Naive B cell (primary cell): ENCODE results near the gene PHACTR1. TPM values are rescaled to one million over a fixed set of nuclear protein-coding genes. Genes with fewer than 3 reads are reported as not detected.

ENCODE experiments used
- ATAC-seq, 2 donors: fragments of 150-1000 bp; cut with Tn5 transposase; 2 replicates each; pipeline ENCODE4 v1.10.0; 2021; ENCODE audit warnings: low read depth in 2 of 2, mild to moderate bottlenecking in 2 of 2, moderate library complexity in 2 of 2
- DNase-seq: peaks from one replicate; pipeline ENCODE4 v3.0.0; 2022
- H3K27ac Mint-ChIP-seq, 6 donors: one replicate each; pipeline ENCODE4 v1.8.0; 2020 to 2022; ENCODE audit warnings: mild to moderate bottlenecking in 6 of 6, mixed read lengths in 6 of 6, moderate library complexity in 5 of 6, inconsistent platforms in 2 of 6
- H3K27me3 Mint-ChIP-seq, 3 donors: one replicate each; pipeline ENCODE4 v1.8.0; 2021 to 2022; ENCODE audit warnings: mixed read lengths in 3 of 3, mild to moderate bottlenecking in 1 of 3
- H3K36me3 Mint-ChIP-seq, 2 donors: one replicate each; pipeline ENCODE4 v1.8.0; 2020 to 2022; ENCODE audit warnings: mixed read lengths in 2 of 2, inconsistent platforms in 1 of 2, mild to moderate bottlenecking in 1 of 2
- H3K4me1 Mint-ChIP-seq, 3 donors: one replicate each; pipeline ENCODE4 v1.8.0; 2020 to 2022; ENCODE audit warnings: mixed read lengths in 3 of 3, inconsistent platforms in 1 of 3, mild to moderate bottlenecking in 1 of 3, moderate library complexity in 1 of 3
- H3K4me3 Mint-ChIP-seq, 8 donors: one replicate each; pipeline ENCODE4 v1.8.0; 2020 to 2022; ENCODE audit warnings: mild to moderate bottlenecking in 8 of 8, mixed read lengths in 8 of 8, moderate library complexity in 8 of 8, inconsistent platforms in 2 of 8
- H3K9me3 Mint-ChIP-seq, 7 donors: one replicate each; pipeline ENCODE4 v1.8.0; 2020 to 2022; ENCODE audit warnings: mixed read lengths in 7 of 7, mild to moderate bottlenecking in 5 of 7, inconsistent platforms in 2 of 7, moderate library complexity in 1 of 7
- polyA plus RNA-seq, 6 donors: library from polyadenylated mRNA; unstranded; fragments of 300-500 nt; fragmentation: Illumina TruSeq; gene quantifications; one replicate each; pipeline ENCODE4 v1.2.3, GENCODE V29; 2021; ENCODE audit warnings: low read depth in 6 of 6

PHACTR1 gene
- polyA plus RNA-seq, 6 donors from 2014 or later: 61.4 to 110 (median 75.1) TPM

- Mint-ChIP-seq H3K27me3 (no peaks in the 10 kb centered on the region), H3K4me3 (no peak overlapping the region), H3K4me1 (peaks cover 0 to 5% (median 0%) of the 10 kb centered on the region in 3 donors), H3K9me3 (peaks cover 0 to 3% (median 0%) of the 10 kb centered on the region in 7 donors), H3K27ac (peak overlapping the region in 1 of 6 donors; percentile 37), H3K36me3 (no peaks in the 10 kb centered on the region)
- DNase-seq (no peak), ATAC-seq (no peak)
Measured at GRCh38 chr6:13089296-13089994, 372.9 kb downstream of the PHACTR1 start.

DNA sequence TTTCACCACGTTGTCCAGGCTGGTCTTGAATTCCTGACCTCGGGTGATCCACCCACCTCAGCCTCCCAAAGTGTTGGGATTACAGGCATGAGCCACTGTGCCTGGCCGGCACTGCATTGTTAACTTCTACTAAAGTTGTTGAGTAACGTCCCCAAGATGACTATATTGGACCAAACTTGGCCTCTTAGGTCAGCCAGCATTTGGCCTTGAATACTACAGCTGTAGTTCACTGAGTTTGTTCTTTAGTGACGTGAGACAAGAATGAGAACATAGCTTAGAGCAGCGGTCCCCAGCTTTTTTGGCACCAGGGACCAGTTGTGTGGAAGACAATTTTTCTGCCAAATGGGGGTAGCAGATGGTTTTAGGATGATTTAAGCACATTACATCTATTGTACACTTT, 374.6 kb downstream of the PHACTR1 start:
- H3K27me3 Mint-ChIP-seq: no peaks in the 10 kb centered on the region
- H3K36me3 Mint-ChIP-seq: no peaks in the 10 kb centered on the region
- ATAC-seq (no peak), DNase-seq (no peak)
- H3K9me3 Mint-ChIP-seq: peaks cover 0 to 2% (median 0%) of the 10 kb centered on the region in 7 donors
- H3K4me1 Mint-ChIP-seq: peaks cover 0 to 5% (median 0%) of the 10 kb centered on the region in 3 donors
- H3K4me3 Mint-ChIP-seq: no peak overlapping the region
- H3K27ac Mint-ChIP-seq: no peak overlapping the region

DNA sequence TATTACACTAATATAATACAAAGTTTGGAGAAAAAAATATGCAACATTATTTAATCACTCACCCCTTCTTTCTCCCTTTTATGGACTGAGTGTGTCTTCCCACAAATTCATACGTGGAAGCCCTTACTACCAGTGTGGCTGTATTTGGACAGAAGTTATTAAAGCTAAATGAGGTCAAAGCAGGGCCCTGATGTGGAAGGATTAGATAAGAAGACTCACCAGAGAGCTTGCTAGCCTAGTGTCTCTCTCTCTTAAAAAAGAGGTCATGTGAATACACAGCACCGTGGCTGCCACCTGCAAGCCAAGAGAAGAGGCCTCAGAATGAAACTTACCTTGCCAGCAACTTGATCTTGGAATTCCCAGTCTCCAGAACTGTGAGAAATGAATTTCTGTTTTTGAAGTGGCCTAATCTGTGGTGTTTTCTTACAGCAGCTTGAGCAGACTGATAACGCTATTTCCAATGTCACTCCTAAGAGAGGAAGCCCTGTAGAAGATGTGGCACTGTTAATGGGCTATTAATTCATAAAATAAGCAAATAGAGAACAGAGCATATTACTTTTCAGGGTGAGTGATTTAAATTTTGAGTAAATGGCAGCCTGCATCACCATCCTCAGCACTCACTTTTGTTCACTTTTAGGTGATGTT, 378.3 kb downstream of the PHACTR1 start:
- Mint-ChIP-seq H3K9me3 (no peaks in the 10 kb centered on the region), H3K27me3 (no peaks in the 10 kb centered on the region), H3K4me3 (no peak overlapping the region), H3K36me3 (no peaks in the 10 kb centered on the region), H3K27ac (no peak overlapping the region), H3K4me1 (no peaks in the 10 kb centered on the region)
- DNase-seq (no peak), ATAC-seq (no peak)

DNA sequence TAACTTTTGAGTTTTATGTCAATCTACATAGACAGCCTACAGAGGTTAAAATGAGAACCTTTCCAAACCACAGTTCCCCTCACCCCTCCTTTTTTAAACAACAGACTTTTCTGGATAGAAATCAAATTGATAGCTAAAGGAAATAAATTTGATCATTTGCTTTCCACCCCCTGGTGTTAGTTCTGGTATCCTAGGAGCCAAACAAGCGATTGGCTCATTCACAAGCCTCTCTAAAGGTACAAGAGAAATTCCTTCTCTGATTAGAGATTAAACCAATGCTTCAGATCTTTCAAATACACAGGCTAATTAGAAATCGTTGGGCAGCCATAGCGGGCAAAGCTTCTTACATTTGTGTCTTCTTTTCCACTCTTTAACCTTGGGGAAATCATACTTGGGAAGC, 379.5 kb downstream of the PHACTR1 start:
- no peak for DNase-seq
- no peak for ATAC-seq
- Mint-ChIP-seq H3K36me3 (no peaks in the 10 kb centered on the region), H3K27ac (peak overlapping the region in 1 of 6 donors; percentile 51), H3K9me3 (no peaks in the 10 kb centered on the region), H3K4me1 (no peaks in the 10 kb centered on the region), H3K27me3 (no peaks in the 10 kb centered on the region), H3K4me3 (no peak overlapping the region)

- no peak overlapping the region for H3K27ac Mint-ChIP-seq
- ATAC-seq (no peak), DNase-seq (no peak)
- no peaks in the 10 kb centered on the region for H3K4me1 Mint-ChIP-seq
- no peak overlapping the region for H3K4me3 Mint-ChIP-seq
- no peaks in the 10 kb centered on the region for H3K36me3 Mint-ChIP-seq
- H3K27me3 Mint-ChIP-seq: peaks cover 0 to 4% (median 0%) of the 10 kb centered on the region in 3 donors
- H3K9me3 Mint-ChIP-seq: no peaks in the 10 kb centered on the region
Measured at GRCh38 chr6:13097454-13097853, 380.9 kb downstream of the PHACTR1 start.

- H3K4me3 Mint-ChIP-seq: no peak overlapping the region
- peaks cover 0 to 4% (median 0%) of the 10 kb centered on the region in 3 donors for H3K27me3 Mint-ChIP-seq
- no peaks in the 10 kb centered on the region for H3K9me3 Mint-ChIP-seq
- no peak for ATAC-seq
- DNase-seq: no peak
- H3K36me3 Mint-ChIP-seq: no peaks in the 10 kb centered on the region
- H3K4me1 Mint-ChIP-seq: no peaks in the 10 kb centered on the region
- no peak overlapping the region for H3K27ac Mint-ChIP-seq
Measured at GRCh38 chr6:13098006-13098405, 381.4 kb downstream of the PHACTR1 start.

DNA sequence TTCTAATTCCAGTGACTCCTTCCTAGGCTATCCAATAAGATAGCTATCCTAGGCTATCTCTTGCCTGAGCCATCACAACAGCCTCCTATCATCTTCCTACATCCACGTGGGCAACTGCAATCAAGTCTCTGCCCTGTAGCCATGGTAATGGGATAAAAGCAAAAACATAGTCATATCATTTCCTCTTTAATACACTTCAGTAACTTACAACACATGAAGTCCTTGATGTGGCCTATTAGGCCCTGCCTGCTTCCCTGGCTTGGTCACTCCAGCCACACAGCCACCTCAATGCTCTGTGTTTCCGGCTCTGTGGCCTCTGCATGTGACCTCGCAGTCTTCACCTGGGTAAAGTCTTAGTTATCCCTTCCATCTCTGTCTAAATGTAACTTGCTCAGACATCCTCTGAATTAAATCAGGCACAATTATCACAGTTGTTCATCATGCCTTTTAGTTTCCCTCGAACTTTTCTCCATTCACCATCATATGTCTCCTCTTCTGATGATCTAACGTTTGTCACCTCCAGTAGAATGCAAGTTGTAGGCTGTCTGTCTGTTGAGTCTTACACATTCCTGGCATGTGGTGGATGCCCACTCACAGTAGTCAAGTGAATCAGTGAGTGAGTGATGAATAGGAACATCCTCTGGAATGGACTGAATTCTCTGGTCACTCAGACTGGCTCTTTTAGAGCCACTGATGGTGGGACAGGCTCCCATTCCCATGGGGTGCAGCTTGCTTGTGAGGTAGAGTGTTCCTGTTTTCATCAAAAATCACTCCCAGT, 382.4 kb downstream of the PHACTR1 start:
- Mint-ChIP-seq H3K27ac (no peak overlapping the region), H3K4me3 (no peak overlapping the region), H3K9me3 (no peaks in the 10 kb centered on the region), H3K4me1 (no peaks in the 10 kb centered on the region), H3K27me3 (peaks cover 0 to 4% (median 0%) of the 10 kb centered on the region in 3 donors), H3K36me3 (no peaks in the 10 kb centered on the region)
- ATAC-seq: peak; percentile 92 to 96
- peak; percentile 62 for DNase-seq

- Mint-ChIP-seq H3K27me3 (peaks cover 0 to 4% (median 0%) of the 10 kb centered on the region in 3 donors), H3K9me3 (no peaks in the 10 kb centered on the region), H3K4me1 (no peaks in the 10 kb centered on the region), H3K36me3 (no peaks in the 10 kb centered on the region), H3K27ac (peak overlapping the region in 1 of 6 donors; percentile 22), H3K4me3 (no peak overlapping the region)
- ATAC-seq (no peak), DNase-seq (no peak)
Measured at GRCh38 chr6:13099771-13100170, 383.2 kb downstream of the PHACTR1 start.

DNA sequence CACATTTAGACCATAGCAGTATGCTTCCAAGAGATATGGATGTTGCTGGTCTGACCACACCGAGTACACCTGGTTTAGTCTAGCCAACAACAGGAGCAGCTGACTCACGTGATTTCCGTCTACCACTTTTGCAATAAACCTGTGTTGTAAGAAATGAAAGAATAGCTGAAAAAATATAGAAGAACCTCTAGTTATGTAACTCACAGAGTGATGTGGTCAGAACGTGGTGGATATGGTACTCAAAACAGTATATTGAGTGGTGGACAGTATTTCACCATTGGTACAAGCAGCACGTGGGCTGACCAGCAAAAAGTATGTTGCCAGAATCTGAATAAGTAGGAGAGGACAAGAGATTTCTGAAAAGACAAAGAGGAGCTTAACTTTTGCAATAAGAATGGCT, 384.8 kb downstream of the PHACTR1 start:
- H3K4me1 Mint-ChIP-seq: no peaks in the 10 kb centered on the region
- ATAC-seq (no peak), DNase-seq (no peak)
- H3K27me3 Mint-ChIP-seq: peaks cover 0 to 4% (median 0%) of the 10 kb centered on the region in 3 donors
- no peak overlapping the region for H3K4me3 Mint-ChIP-seq
- no peaks in the 10 kb centered on the region for H3K9me3 Mint-ChIP-seq
- peak overlapping the region in 2 of 6 donors; percentile 9 to 22 for H3K27ac Mint-ChIP-seq
- no peaks in the 10 kb centered on the region for H3K36me3 Mint-ChIP-seq

GRCh38 chr6:13101985-13102384, 385.4 kb downstream of the PHACTR1 start:
- Mint-ChIP-seq H3K27ac (no peak overlapping the region), H3K9me3 (no peaks in the 10 kb centered on the region), H3K4me3 (no peak overlapping the region), H3K4me1 (no peaks in the 10 kb centered on the region), H3K36me3 (no peaks in the 10 kb centered on the region), H3K27me3 (peaks cover 0 to 4% (median 0%) of the 10 kb centered on the region in 3 donors)
- no peak for ATAC-seq
- no peak for DNase-seq

DNA sequence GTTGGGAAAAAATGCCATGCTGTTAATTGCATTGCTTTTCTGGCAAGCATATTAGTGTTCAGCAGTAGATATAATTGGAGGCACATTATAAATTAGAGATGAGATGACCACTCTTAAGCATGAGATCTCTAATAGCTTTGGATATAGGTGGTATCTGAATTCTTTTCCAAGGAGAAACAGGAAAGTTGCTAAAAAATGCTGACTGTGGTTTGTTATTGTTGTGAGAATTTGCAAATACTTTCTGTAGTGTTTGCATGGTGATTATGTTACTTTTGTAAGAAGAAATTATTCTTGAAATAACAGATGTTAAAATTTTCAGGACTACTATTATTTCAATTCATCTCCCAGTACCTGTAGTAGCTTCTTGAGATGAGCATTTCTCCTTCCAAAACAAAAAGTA, 386.6 kb downstream of the PHACTR1 start:
- H3K36me3 Mint-ChIP-seq: no peaks in the 10 kb centered on the region
- ATAC-seq: no peak

DNA sequence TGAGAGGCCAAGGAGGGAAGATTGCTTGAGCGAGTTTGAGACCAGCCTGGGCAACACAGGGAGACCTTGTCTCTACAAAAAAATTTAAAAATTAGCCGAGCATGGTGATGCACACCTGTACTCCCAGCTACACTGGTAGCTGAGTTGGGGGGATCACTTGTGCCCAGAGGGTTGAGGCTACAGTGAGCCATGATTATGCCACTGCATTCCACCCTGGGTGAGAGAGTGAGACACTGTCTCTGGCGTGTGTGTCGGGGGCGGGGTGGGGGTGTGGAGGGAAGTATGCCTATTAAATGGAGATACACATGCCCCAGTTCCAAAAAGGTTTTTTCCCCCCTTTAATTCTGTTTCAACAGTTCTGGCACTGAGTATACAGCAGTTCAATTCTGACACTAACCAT, 388.6 kb downstream of the PHACTR1 start:
- Mint-ChIP-seq H3K4me3 (no peak overlapping the region), H3K27me3 (peaks cover 0 to 4% (median 0%) of the 10 kb centered on the region in 3 donors), H3K4me1 (no peaks in the 10 kb centered on the region), H3K9me3 (peaks cover 0 to 5% (median under 1%) of the 10 kb centered on the region in 7 donors), H3K36me3 (peaks cover under 1 to 3% of the 10 kb centered on the region in 2 donors), H3K27ac (no peak overlapping the region)
- ATAC-seq: no peak
- no peak for DNase-seq

More for the DNA sequence above, 386.6 kb downstream of the PHACTR1 start:
- Mint-ChIP-seq H3K4me1 (no peaks in the 10 kb centered on the region), H3K9me3 (no peaks in the 10 kb centered on the region), H3K4me3 (no peak overlapping the region), H3K27ac (peak overlapping the region in 1 of 6 donors; percentile 7), H3K27me3 (peaks cover 0 to 4% (median 0%) of the 10 kb centered on the region in 3 donors)
- no peak for DNase-seq

DNA sequence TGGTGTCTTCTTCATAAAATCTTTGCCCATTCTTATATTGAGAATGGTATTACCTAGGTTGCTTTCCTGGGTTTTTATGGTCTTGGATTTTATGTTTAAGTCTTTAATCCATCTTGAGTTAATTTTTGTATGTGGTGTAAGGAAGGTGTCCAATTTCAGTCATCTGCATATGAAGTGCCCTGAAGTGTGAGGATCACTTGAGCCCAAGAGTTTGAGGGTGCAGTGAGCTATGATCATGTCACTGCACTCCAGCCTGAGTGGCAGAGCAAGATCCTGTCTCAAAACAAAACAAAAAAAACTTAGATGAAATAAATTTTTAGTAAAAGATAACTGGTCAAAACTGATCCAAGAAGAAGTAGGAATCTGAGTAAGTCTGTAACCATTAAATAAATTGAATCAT, 396.4 kb downstream of the PHACTR1 start:
- peaks cover 10 to 18% of the 10 kb centered on the region in 2 donors for H3K36me3 Mint-ChIP-seq
- peaks cover 4 to 7% (median 6%) of the 10 kb centered on the region in 3 donors for H3K4me1 Mint-ChIP-seq
- no peak overlapping the region for H3K4me3 Mint-ChIP-seq
- H3K27ac Mint-ChIP-seq: no peak overlapping the region
- DNase-seq: no peak
- peaks cover 0 to 20% (median 11%) of the 10 kb centered on the region in 3 donors for H3K27me3 Mint-ChIP-seq
- H3K9me3 Mint-ChIP-seq: peaks cover 0 to 23% (median 4%) of the 10 kb centered on the region in 7 donors
- no peak for ATAC-seq
